ENCODE data around the gene ATP11B. TPM values are rescaled to one million over a fixed set of nuclear protein-coding genes. Genes with fewer than 3 reads are reported as not detected.

Gene ATP11B
- total and polyA plus RNA-seq, 2 of the 8 experiments (the other 6 are each of a cell fraction or from before 2014, with no cell fraction given), result 5.1 to 26.5 TPM

GRCh38 chr3:182755308-182755707, 38.0 kb upstream of the ATP11B start:
- Histone ChIP-seq H2BK12ac (ENCODE audit: low read depth, low read length) (no peak overlapping the region), H3K36me3 (ENCODE audit: control insufficient read depth in 2 of 4, insufficient read depth in 4 of 4, low read length in 3 of 4) (no peaks in the 10 kb centered on the region), H3K4me1 (replicated peaks in 1 of 4; ENCODE audit: control insufficient read depth in 3 of 4, insufficient read depth in 4 of 4, low read length in 3 of 4) (no peaks in the 10 kb centered on the region), H3K4ac (replicated peaks; ENCODE audit: insufficient read length, low read depth, low read length) (no peak overlapping the region), H3K79me2 (ENCODE audit: control insufficient read depth in 1 of 2, insufficient read depth in 2 of 2, low read length in 2 of 2) (no peaks in the 10 kb centered on the region), H3K4me2 (ENCODE audit: insufficient read depth in 1 of 2, low read depth in 2 of 2, low read length in 2 of 2) (no peak overlapping the region), H2BK5ac (ENCODE audit: low read depth, low read length) (no peak overlapping the region), H3K27ac (ENCODE audit: low read depth, low read length) (no peak overlapping the region), H2AK5ac (ENCODE audit: low read depth, low read length) (no peak overlapping the region), H4K20me1 (replicated peaks in 1 of 2; ENCODE audit: control insufficient read depth in 1 of 2, insufficient read depth in 2 of 2, low read length in 2 of 2) (no peaks in the 10 kb centered on the region), H3K23ac (ENCODE audit: insufficient read length) (no peak overlapping the region), H3K18ac (ENCODE audit: extremely low read depth, low read length) (no peak overlapping the region), H2BK120ac (replicated peaks; ENCODE audit: low read depth, low read length) (no peak overlapping the region), H4K5ac (ENCODE audit: insufficient read length, low read depth, low read length) (no peak overlapping the region), H3K9me3 (ENCODE audit: insufficient read depth in 2 of 2, low read depth in 1 of 2, low read length in 1 of 2) (no peaks in the 10 kb centered on the region), H4K8ac (ENCODE audit: extremely low read depth, insufficient read depth, low read length) (no peak overlapping the region), H3K9ac (replicated peaks in 1 of 4; ENCODE audit: extremely low read depth in 1 of 4, low read depth in 3 of 4, low read length in 3 of 4) (no peak overlapping the region), H3K27me3 (replicated peaks in 1 of 4; ENCODE audit: control insufficient read depth in 3 of 4, extremely low read depth in 1 of 4, insufficient read depth in 3 of 4, low read length in 3 of 4) (no peaks in the 10 kb centered on the region), H3K14ac (ENCODE audit: insufficient read length) (no peak overlapping the region), H2AFZ (ENCODE audit: low read length) (no peak overlapping the region), H3K79me1 (ENCODE audit: low read depth, low read length) (no peaks in the 10 kb centered on the region), H2BK15ac (ENCODE audit: low read length) (no peak overlapping the region), H3K23me2 (ENCODE audit: low read depth, low read length) (no peaks in the 10 kb centered on the region), H4K91ac (replicated peaks; ENCODE audit: insufficient read length, low read length) (no peak overlapping the region), H3K56ac (replicated peaks; ENCODE audit: insufficient read length, low read depth, low read length) (no peak overlapping the region), H3K4me3 (ENCODE audit: extremely low read depth in 1 of 4, insufficient read depth in 2 of 4, low read depth in 3 of 4, low read length in 4 of 4) (no peak overlapping the region), H2BK20ac (ENCODE audit: low read length) (no peak overlapping the region)
- POLR2A ChIA-PET (ENCODE audit: partially characterized antibody), result interaction anchor here (0.7 kb wide), 1 partner anchor 9 kb away, joined by 3 read pairs; no protein-coding TSS in a partner anchor
- FAIRE-seq (no peak), DNase-seq (ENCODE audit: low read depth in 1 of 2, low spot score in 2 of 2) (no peak)
- CTCF ChIA-PET (ENCODE audit: partially characterized antibody), result no interaction called here
- TF ChIP-seq EP300 (IDR thresholded peaks at IDR 0.05; ENCODE audit: borderline replicate concordance in 1 of 2, low read depth in 2 of 2, low read length in 2 of 2), result no peak
- no peak for TF ChIP-seq USF2 (IDR thresholded peaks at IDR 0.05; ENCODE audit: low read length)
- no peak for TF ChIP-seq EZH2 (IDR thresholded peaks at IDR 0.05; ENCODE audit: low read depth, low read length, severe bottlenecking)
- no peak for TF ChIP-seq CTCF (IDR thresholded peaks at IDR 0.05; ENCODE audit: control extremely low read depth in 1 of 3, insufficient read depth in 1 of 3, low read depth in 1 of 3, low read length in 3 of 3)
- no peak for TF ChIP-seq POLR2A (IDR thresholded peaks at IDR 0.05; ENCODE audit: control extremely low read depth in 1 of 2, low read depth in 2 of 2, low read length in 2 of 2)

Data from H1 (cell line).